HepG2 (cell line): ENCODE results near the gene C2orf74. TPM values are rescaled to one million over a fixed set of nuclear protein-coding genes. Genes with fewer than 3 reads are reported as not detected.

Source experiments
- EP300 ChIP-seq, 3 experiments: sonication (generic) in 1 of 3; formaldehyde crosslinking in 1 of 3; IDR thresholded peaks; 2 replicates each; pipeline versions ENCODE4 v1.5.1 to v1.6.1; 2011 to 2020; ENCODE audit warnings: low read depth in 2 of 3, low read length in 2 of 3, borderline replicate concordance in 1 of 3, improper control_type of control experiment in 1 of 3, mild to moderate bottlenecking in 1 of 3, missing genetic modification reagents in 1 of 3, moderate library complexity in 1 of 3
- KAT2B ChIP-seq: fragments of 150-350 bp; IDR thresholded peaks from 2 replicates; pipeline ENCODE4 v1.6.1; 2014; ENCODE audit warnings: low read depth, low read length, borderline replicate concordance
- KMT2A ChIP-seq: sonication (generic); formaldehyde crosslinking; IDR thresholded peaks from 2 replicates; pipeline ENCODE4 v1.4.0; 2020; ENCODE audit warnings: missing genetic modification reagents
- SMAD3 ChIP-seq: sonication (generic); formaldehyde crosslinking; IDR thresholded peaks from 2 replicates; pipeline ENCODE4 v1.4.0; 2020; ENCODE audit warnings: missing genetic modification reagents
- SMARCC2 ChIP-seq: fragments of 450-650 bp; IDR thresholded peaks from 2 replicates; pipeline ENCODE4 v1.6.1; 2017; ENCODE audit warnings: antibody characterized with exemption, mild to moderate bottlenecking
- SNAI1 ChIP-seq: sonication (generic); formaldehyde crosslinking; IDR thresholded peaks from 2 replicates; pipeline ENCODE4 v1.5.0; 2020; ENCODE audit warnings: mild to moderate bottlenecking, missing genetic modification reagents, borderline replicate concordance
- SRF ChIP-seq: IDR thresholded peaks from 2 replicates; pipeline ENCODE4 v1.6.1; 2011; ENCODE audit warnings: mild to moderate bottlenecking, low read depth, low read length, moderate library complexity
- TBX2 ChIP-seq: sonication (generic); formaldehyde crosslinking; IDR thresholded peaks from 2 replicates; pipeline ENCODE4 v1.5.0; 2020; ENCODE audit warnings: missing genetic modification reagents, mild to moderate bottlenecking, borderline replicate concordance
- TCF7L2 ChIP-seq: IDR thresholded peaks from 2 replicates; pipeline ENCODE4 v1.6.1; 2011; ENCODE audit warnings: mild to moderate bottlenecking, low read depth, low read length, moderate library complexity
- ZNF205 ChIP-seq: IDR thresholded peaks from 2 replicates; pipeline ENCODE4 v1.6.1; 2018; ENCODE audit warnings: missing biosample characterization, missing genetic modification reagents
- ZNF546 ChIP-seq: sonication (generic); formaldehyde crosslinking; conservative IDR thresholded peaks from 2 replicates; pipeline ENCODE4 v1.8.1; 2023; ENCODE audit warnings: mild to moderate bottlenecking, missing genetic modification reagents
- ZNF570 ChIP-seq: sonication (generic); formaldehyde crosslinking; IDR thresholded peaks from 2 replicates; pipeline ENCODE4 v1.4.0; 2020; ENCODE audit warnings: mild to moderate bottlenecking, missing genetic modification reagents, borderline replicate concordance
- polyA plus RNA-seq, 8 experiments: library from polyadenylated mRNA; depleted of rRNA in 3 of 8; stranded (reverse) in 7 of 8; unstranded in 1 of 8; fragments of >200 nt; fragmentation: Illumina TruSeq in 4 of 8; extraction: Trizol in 4 of 8; gene quantifications; 2 replicates each; pipeline versions ENCODE4 v1.2.1 to v1.2.3, GENCODE V29; 2011 to 2016; ENCODE audit warnings: low read depth in 4 of 8, missing spikeins in 1 of 8, mixed read lengths in 1 of 8; ENCODE audit not compliant: insufficient read depth in 1 of 8
- total RNA-seq, 5 experiments: library from RNA; depleted of rRNA; stranded (reverse); fragments of >200 nt; fragmentation: Illumina TruSeq; extraction: Trizol; gene quantifications; 2 replicates each; pipeline ENCODE4 v1.2.3, GENCODE V29; 2016; ENCODE audit warnings: low read depth in 1 of 5
- TF ChIP-seq, protein P1 (sequence below), 2 experiments: fragments of 450-650 bp in 1 of 2; sonication (generic) in 1 of 2; formaldehyde crosslinking; IDR thresholded peaks; 2 replicates each; pipeline versions ENCODE4 v1.5.0 to v1.8.0; 2020 to 2022; ENCODE audit warnings: mild to moderate bottlenecking in 1 of 2, missing genetic modification reagents in 1 of 2
- TF ChIP-seq, protein P2 (sequence below): sonication (generic); formaldehyde crosslinking; IDR thresholded peaks from 2 replicates; pipeline ENCODE4; 2020; ENCODE audit warnings: missing genetic modification reagents, mild to moderate bottlenecking, borderline replicate concordance
- TF ChIP-seq, protein P3 (sequence below): sonication (generic); formaldehyde crosslinking; IDR thresholded peaks from 2 replicates; pipeline ENCODE4 v1.5.0; 2020; ENCODE audit warnings: missing genetic modification reagents
- TF ChIP-seq, protein P4 (sequence below): sonication (generic); formaldehyde crosslinking; IDR thresholded peaks from 2 replicates; pipeline ENCODE4 v1.9.0; 2021; ENCODE audit warnings: missing genetic modification reagents, mild to moderate bottlenecking, borderline replicate concordance
- TF ChIP-seq, protein P5 (sequence below): sonication (generic); formaldehyde crosslinking; conservative IDR thresholded peaks from 2 replicates; pipeline ENCODE4 v1.5.0; 2020; ENCODE audit warnings: missing genetic modification reagents

The C2orf74 gene
- total and polyA plus RNA-seq, 2 of the 13 experiments (the other 11 are each of a cell fraction or from before 2014, with no cell fraction given), result 10.6 to 13.8 TPM

DNA sequence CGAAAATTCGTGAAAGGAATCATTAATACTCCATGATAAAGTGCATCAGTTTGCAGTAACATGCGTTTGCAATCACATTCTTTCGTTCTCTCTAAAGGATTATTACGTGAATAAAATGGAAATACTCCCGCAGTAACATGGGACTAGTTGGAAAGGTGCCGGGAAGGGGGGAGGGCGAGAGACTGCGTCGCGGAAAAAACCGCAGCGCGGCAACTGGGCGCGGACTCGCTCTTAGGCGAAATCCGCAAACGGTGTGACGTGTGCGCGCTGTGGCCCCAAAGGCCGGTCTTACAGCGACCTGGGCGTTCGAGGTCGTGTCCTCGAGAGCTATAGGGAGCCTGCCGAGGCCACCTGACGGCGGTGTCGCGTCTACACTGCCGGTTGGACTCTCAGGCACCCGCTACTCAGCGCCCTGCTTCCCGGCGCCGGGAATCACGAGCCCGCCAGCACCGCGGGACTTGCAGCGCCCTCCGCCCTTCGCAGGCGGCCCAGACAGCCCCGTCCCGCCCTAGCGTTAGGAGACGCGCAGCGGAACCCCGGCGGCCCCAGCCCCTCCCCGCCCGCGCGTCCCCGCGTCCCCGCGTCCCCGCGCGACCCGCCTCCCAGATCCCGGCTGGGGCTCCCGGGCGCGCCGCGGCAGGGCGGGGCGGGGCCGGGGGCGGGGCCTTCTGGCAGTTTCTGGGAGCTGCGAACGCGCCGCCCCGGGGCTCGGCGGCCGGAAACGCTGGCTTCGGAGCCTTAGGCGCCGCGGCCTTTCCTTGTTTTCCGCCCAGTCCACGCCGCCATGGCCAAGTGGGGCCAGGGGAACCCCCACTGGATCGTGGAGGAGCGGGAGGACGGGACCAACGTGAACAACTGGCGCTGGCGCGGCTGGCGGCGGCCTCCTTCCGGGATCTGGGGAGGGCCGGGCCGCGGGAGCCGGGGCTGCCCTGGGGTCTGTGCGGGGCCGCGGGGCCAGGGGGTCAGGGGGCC, 15.1 kb downstream of the C2orf74 start (continued):
- TF ChIP-seq, protein P1, sequence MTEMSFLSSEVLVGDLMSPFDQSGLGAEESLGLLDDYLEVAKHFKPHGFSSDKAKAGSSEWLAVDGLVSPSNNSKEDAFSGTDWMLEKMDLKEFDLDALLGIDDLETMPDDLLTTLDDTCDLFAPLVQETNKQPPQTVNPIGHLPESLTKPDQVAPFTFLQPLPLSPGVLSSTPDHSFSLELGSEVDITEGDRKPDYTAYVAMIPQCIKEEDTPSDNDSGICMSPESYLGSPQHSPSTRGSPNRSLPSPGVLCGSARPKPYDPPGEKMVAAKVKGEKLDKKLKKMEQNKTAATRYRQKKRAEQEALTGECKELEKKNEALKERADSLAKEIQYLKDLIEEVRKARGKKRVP (CRISPR knock-in tag; IDR thresholded peaks at IDR 0.05), result peak in 1 of 2 experiments; percentile 59; a peak in 2 of 4 replicates
- TF ChIP-seq, protein P2, sequence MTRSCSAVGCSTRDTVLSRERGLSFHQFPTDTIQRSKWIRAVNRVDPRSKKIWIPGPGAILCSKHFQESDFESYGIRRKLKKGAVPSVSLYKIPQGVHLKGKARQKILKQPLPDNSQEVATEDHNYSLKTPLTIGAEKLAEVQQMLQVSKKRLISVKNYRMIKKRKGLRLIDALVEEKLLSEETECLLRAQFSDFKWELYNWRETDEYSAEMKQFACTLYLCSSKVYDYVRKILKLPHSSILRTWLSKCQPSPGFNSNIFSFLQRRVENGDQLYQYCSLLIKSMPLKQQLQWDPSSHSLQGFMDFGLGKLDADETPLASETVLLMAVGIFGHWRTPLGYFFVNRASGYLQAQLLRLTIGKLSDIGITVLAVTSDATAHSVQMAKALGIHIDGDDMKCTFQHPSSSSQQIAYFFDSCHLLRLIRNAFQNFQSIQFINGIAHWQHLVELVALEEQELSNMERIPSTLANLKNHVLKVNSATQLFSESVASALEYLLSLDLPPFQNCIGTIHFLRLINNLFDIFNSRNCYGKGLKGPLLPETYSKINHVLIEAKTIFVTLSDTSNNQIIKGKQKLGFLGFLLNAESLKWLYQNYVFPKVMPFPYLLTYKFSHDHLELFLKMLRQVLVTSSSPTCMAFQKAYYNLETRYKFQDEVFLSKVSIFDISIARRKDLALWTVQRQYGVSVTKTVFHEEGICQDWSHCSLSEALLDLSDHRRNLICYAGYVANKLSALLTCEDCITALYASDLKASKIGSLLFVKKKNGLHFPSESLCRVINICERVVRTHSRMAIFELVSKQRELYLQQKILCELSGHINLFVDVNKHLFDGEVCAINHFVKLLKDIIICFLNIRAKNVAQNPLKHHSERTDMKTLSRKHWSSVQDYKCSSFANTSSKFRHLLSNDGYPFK (CRISPR knock-in tag), result peak; percentile 82
- TF ChIP-seq SRF, result no peak
- TF ChIP-seq, protein P3, sequence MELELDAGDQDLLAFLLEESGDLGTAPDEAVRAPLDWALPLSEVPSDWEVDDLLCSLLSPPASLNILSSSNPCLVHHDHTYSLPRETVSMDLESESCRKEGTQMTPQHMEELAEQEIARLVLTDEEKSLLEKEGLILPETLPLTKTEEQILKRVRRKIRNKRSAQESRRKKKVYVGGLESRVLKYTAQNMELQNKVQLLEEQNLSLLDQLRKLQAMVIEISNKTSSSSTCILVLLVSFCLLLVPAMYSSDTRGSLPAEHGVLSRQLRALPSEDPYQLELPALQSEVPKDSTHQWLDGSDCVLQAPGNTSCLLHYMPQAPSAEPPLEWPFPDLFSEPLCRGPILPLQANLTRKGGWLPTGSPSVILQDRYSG (CRISPR knock-in tag), result no peak
- peak; percentile 60 for TF ChIP-seq ZNF570 (CRISPR knock-in tag)
- TF ChIP-seq, protein P4, sequence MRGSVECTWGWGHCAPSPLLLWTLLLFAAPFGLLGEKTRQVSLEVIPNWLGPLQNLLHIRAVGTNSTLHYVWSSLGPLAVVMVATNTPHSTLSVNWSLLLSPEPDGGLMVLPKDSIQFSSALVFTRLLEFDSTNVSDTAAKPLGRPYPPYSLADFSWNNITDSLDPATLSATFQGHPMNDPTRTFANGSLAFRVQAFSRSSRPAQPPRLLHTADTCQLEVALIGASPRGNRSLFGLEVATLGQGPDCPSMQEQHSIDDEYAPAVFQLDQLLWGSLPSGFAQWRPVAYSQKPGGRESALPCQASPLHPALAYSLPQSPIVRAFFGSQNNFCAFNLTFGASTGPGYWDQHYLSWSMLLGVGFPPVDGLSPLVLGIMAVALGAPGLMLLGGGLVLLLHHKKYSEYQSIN, result 0 out of 2 replicates have a peak, but pooled peaks have one; percentile 30
- no peak for TF ChIP-seq TCF7L2
- TF ChIP-seq ZNF205 (CRISPR knock-in tag), result 0 out of 2 replicates have a peak, but pooled peaks have one; percentile 61
- TF ChIP-seq KAT2B, result no peak
- TF ChIP-seq SMAD3, result 0 out of 2 replicates have a peak, but pooled peaks have one; percentile 53
- TF ChIP-seq EP300 (IDR thresholded peaks at IDR 0.05; ENCODE audit: low read depth in 2 of 2, low read length in 2 of 2), result peak; percentile 17 to 78; a peak in 2 of 4 replicates
- TF ChIP-seq EP300 (CRISPR knock-in tag; IDR thresholded peaks at IDR 0.05; ENCODE audit: borderline replicate concordance), result peak; percentile 68
- peak; percentile 62; the same call in 1 of the 2 replicates for TF ChIP-seq SNAI1 (CRISPR knock-in tag)
- peak; percentile 88; the same call in 1 of the 2 replicates for TF ChIP-seq ZNF546 (CRISPR knock-in tag)
- TF ChIP-seq TBX2, result peak; percentile 74
- peak; percentile 93 for TF ChIP-seq KMT2A (CRISPR knock-in tag)
- TF ChIP-seq, protein P5, sequence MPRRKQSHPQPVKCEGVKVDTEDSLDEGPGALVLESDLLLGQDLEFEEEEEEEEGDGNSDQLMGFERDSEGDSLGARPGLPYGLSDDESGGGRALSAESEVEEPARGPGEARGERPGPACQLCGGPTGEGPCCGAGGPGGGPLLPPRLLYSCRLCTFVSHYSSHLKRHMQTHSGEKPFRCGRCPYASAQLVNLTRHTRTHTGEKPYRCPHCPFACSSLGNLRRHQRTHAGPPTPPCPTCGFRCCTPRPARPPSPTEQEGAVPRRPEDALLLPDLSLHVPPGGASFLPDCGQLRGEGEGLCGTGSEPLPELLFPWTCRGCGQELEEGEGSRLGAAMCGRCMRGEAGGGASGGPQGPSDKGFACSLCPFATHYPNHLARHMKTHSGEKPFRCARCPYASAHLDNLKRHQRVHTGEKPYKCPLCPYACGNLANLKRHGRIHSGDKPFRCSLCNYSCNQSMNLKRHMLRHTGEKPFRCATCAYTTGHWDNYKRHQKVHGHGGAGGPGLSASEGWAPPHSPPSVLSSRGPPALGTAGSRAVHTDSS (CRISPR knock-in tag), result no peak
- TF ChIP-seq SMARCC2, result no peak
